ENCODE data around the gene KDM3A. TPM values are rescaled to one million over a fixed set of nuclear protein-coding genes. Genes with fewer than 3 reads are reported as not detected.
"Not testable (repeated sequence)": the region's sequence is repeated elsewhere in the genome, so short reads cannot be mapped to it uniquely, and the experiment has no call there.

KDM3A gene
- total RNA-seq, 3 donors from 2014 or later, result 36.1 to 73.6 (median 53.6) TPM

DNA sequence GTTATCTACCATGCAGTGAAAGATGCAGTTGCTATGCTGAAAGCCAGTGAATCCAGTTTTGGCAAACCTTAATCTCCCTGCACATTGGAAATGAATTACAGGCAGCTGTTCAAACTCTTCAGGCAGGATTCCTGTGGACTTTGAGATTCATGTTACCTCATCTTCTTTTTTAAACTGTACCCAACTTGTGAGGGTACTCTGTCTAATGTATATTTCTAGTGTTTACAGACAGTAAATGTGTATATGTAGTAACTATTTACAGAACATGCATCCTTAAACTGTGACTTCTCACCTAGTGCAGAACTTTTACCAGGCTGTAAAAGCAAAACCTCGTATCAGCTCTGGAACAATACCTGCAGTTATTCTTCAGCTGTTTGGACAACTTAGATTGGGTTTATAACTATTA lies 50.9 kb downstream of the KDM3A start:
- TF ChIP-seq, protein P1, sequence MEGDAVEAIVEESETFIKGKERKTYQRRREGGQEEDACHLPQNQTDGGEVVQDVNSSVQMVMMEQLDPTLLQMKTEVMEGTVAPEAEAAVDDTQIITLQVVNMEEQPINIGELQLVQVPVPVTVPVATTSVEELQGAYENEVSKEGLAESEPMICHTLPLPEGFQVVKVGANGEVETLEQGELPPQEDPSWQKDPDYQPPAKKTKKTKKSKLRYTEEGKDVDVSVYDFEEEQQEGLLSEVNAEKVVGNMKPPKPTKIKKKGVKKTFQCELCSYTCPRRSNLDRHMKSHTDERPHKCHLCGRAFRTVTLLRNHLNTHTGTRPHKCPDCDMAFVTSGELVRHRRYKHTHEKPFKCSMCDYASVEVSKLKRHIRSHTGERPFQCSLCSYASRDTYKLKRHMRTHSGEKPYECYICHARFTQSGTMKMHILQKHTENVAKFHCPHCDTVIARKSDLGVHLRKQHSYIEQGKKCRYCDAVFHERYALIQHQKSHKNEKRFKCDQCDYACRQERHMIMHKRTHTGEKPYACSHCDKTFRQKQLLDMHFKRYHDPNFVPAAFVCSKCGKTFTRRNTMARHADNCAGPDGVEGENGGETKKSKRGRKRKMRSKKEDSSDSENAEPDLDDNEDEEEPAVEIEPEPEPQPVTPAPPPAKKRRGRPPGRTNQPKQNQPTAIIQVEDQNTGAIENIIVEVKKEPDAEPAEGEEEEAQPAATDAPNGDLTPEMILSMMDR (IDR thresholded peaks at IDR 0.05), result no peak
- Histone ChIP-seq H3K4me3 (no peak overlapping the region), H3K9me3 (no peaks in the 10 kb centered on the region), H3K36me3 (ENCODE audit: low read depth) (no peaks in the 10 kb centered on the region), H3K4me1 (ENCODE audit: low read depth) (peaks cover 3% of the 10 kb centered on the region)
- intact Hi-C loops (cut with DNase I, micrococcal nuclease), result no loop called here
- ATAC-seq (peak; percentile 92), DNase-seq (peak in 1 of 3 donors; percentile 10)

DNA sequence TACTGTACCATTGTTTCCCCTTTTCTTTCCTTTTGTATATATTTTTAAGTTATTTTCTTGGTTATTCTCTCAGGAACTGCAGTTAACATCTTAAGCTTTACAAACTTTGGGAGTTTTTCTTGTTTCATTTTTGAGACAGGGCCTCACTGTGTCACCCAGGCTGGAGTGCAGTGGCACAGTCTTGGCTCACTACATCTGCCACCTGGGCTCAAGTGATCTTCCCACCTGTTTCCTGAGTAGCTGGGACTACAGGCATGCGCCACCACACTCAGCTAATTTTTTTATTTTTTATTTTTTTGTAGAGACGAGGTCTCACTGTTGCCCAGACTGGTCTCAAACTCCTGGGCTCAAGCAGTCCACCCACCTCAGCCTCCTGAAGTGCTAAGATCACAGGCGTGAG lies 55.2 kb downstream of the KDM3A start:
- H3K4me1 ChIP-seq (ENCODE audit: low read depth); DNase-seq; intact Hi-C loops (cut with DNase I, micrococcal nuclease); H3K36me3 ChIP-seq (ENCODE audit: low read depth); H3K4me3 ChIP-seq; ATAC-seq: not testable (repeated sequence)
- H3K9me3 ChIP-seq, result peaks cover 19% of the 10 kb centered on the region

DNA sequence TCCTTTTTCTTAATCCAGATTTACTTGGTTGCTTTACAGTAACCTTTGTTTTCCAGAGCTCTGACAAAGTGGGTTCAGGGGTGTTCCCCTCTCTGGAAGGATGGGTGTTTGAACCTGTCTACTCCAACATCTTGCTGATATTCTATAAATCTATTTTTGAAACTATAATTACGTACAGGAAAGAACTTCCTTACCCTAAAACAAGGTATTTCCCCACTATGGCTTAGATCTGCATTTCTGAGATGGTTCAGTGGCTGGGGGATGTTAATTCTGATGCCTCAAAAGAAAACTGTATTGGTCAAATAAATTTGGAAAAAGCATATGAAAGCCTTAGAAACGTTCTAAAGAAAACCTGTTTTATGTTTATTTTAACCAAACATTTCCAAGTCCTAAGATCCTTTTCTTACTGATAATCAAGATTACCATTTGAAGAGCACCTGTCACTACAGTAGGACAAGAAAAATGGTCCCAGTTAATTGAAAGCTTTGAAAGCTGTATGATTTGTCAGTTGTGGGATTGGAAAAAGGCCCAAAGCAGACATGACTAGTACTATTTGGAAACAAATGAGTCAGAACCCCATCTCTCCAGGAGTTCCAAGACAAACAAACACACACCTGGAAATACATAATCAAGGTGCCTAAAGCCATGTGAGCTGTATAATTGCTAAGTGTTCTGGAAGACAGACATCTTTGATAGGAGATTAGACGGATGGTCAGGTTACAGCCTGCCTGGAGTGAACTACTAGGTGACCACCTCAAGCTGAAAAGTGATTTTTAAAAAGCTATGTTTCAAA lies 57.5 kb downstream of the KDM3A start:
- H3K4me3 ChIP-seq, result no peak overlapping the region
- peaks cover 19% of the 10 kb centered on the region for H3K9me3 ChIP-seq
- TF ChIP-seq, protein P1 (IDR thresholded peaks at IDR 0.05), result no peak
- no peak for ATAC-seq
- no peak for DNase-seq
- no peaks in the 10 kb centered on the region for H3K4me1 ChIP-seq (ENCODE audit: low read depth)
- H3K36me3 ChIP-seq (ENCODE audit: low read depth), result no peaks in the 10 kb centered on the region
- intact Hi-C loops (cut with DNase I, micrococcal nuclease), result no loop called here

DNA sequence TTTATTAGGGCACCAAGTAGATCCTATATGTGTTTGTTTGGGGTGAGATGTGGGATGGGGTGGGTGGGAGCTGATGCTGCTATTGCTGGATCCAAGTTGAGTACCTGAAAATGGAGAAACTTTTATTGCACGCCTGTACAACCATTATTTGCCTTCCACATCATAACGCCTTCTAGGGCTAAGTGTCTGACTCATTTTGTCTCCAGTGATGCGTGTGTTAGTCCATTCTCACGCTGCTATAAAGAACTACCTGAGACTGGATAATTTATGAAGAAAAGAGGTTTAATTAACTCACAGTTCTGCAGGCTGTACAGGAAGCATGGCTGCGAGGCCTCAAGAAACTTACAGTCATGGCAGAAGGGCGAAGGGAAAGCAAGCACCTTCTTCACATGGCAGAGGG lies 58.2 kb downstream of the KDM3A start:
- intact Hi-C loops (cut with DNase I, micrococcal nuclease), result no loop called here
- TF ChIP-seq, protein P1 (IDR thresholded peaks at IDR 0.05), result no peak
- Histone ChIP-seq H3K36me3 (ENCODE audit: low read depth) (no peaks in the 10 kb centered on the region), H3K4me3 (no peak overlapping the region), H3K9me3 (peaks cover 19% of the 10 kb centered on the region), H3K4me1 (ENCODE audit: low read depth) (no peaks in the 10 kb centered on the region)
- no peak for ATAC-seq
- DNase-seq, result no peak

DNA sequence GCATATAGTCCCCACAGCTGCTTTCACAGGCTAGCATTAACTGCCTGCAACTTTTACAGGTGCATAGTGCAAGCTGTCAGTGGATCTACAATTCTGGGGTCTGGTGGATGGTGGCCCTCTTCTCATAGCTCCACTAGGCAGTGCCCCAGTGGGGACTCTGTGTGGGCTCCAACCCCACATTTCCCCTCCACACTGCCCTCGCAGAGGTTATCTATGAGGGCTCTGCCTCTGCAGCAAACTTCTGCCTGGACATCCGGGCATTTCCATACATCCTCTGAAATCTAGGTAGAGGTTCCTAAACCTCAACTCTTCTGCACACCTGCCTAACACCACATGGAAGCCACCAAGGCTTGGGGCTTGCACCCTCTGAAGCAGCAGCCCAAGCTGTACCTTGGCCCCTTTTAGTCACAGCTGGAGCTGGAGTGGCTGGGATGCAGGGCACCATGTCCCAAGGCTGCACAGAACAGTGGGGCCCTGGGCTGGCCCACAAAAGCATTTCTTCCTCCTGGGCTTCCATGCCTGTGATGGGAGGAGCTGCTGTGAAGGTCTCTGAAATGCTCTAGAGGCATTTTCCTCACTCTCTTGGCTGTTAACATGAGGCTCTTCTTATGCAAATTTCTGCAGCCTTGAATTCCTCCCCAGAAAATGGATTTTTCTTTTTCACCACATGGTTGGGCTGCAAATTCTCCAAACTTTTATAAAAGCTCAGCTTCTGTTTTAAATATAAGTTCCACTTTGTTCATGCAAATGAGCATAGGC lies 59.3 kb downstream of the KDM3A start:
- H3K36me3 ChIP-seq (ENCODE audit: low read depth), result peaks cover 5% of the 10 kb centered on the region
- intact Hi-C loops (cut with DNase I, micrococcal nuclease), result no loop called here
- H3K9me3 ChIP-seq, result peaks cover 19% of the 10 kb centered on the region
- no peak for DNase-seq
- ATAC-seq, result no peak
- TF ChIP-seq, protein P1 (IDR thresholded peaks at IDR 0.05), result no peak
- H3K4me3 ChIP-seq, result no peak overlapping the region
- H3K4me1 ChIP-seq (ENCODE audit: low read depth), result no peaks in the 10 kb centered on the region

DNA sequence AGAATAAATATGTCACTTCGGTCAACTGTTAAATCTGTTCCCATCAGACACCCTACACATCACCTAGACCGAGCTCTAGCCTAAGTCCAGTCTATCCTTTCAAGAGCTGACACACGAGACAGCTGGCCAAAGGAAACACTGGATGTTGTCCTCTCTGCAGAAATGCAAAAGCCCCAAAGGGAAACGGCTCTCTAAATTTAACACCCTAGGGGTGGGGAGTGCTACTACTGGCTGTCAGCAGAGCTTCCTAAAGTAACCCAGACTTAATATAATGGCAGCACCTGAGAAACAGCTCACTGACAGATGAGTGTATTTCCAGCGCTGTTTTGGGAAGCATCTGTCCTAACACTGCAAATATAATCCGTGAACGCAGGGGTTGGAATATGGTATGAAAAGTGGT lies 66.4 kb downstream of the KDM3A start:
- Histone ChIP-seq H3K36me3 (ENCODE audit: low read depth) (peaks cover 11% of the 10 kb centered on the region), H3K4me3 (no peak overlapping the region), H3K9me3 (no peaks in the 10 kb centered on the region), H3K4me1 (ENCODE audit: low read depth) (no peaks in the 10 kb centered on the region)
- DNase-seq (no peak), ATAC-seq (no peak)
- TF ChIP-seq, protein P1 (IDR thresholded peaks at IDR 0.05), result no peak
- intact Hi-C loops (cut with DNase I, micrococcal nuclease), result no loop called here
